Nephron progenitor cell (in vitro differentiated cells): Measurements from ENCODE around the gene RXYLT1.
A peak's percentile ranks its signal among the peaks of the same experiment; 100 is the strongest.

Experiments
- DNase-seq: peaks from one replicate; pipeline ENCODE4 v3.0.0; 2021
- H3K27ac Mint-ChIP-seq: 2 replicates; pipeline ENCODE4 v1.8.0; 2021; ENCODE audit warnings: mild to moderate bottlenecking, moderate library complexity, mixed read lengths
- H3K27me3 Mint-ChIP-seq: 2 replicates; pipeline ENCODE4 v1.8.0; 2021; ENCODE audit warnings: mild to moderate bottlenecking, low read depth, mixed read lengths; ENCODE audit not compliant: poor library complexity
- H3K36me3 Mint-ChIP-seq: 2 replicates; pipeline ENCODE4 v1.8.0; 2021; ENCODE audit warnings: low read depth, mixed read lengths
- H3K4me1 Mint-ChIP-seq: 2 replicates; pipeline ENCODE4 v1.8.0; 2021; ENCODE audit warnings: mixed read lengths
- H3K4me3 Mint-ChIP-seq: 2 replicates; pipeline ENCODE4 v1.8.0; 2021; ENCODE audit warnings: mild to moderate bottlenecking, moderate library complexity, mixed read lengths
- H3K9me3 Mint-ChIP-seq: 2 replicates; pipeline ENCODE4 v1.8.0; 2021; ENCODE audit warnings: mild to moderate bottlenecking, moderate library complexity, mixed read lengths
- TF ChIP-seq, protein P1 (sequence below): fragments of 200-600 bp; sonication (generic); IDR thresholded peaks from 2 replicates; pipeline ENCODE4 v1.5.0; 2021; ENCODE audit warnings: antibody characterized with exemption

The RXYLT1 gene

DNA sequence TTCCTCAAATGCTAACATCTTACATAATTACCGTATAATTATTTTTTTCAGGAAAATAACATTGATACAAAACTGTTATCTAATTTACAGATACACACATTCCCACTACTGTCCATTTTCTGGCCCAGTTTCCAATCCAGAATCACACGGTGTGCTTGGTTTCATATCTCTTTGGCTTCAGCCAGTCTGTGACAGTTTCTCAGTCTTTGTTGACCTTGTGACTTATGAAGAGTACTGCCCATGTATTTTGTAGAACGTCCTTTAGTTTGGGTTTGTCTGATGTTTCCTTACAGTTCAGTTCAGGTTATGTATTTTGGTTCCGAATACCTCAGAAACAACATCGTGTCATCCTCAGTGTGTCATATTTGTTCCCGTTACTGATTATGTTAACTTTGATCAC, 16.2 kb downstream of the RXYLT1 start:
- Mint-ChIP-seq H3K27ac (no peak overlapping the region), H3K9me3 (no peaks in the 10 kb centered on the region), H3K4me1 (no peaks in the 10 kb centered on the region), H3K4me3 (no peak overlapping the region), H3K27me3 (no peaks in the 10 kb centered on the region), H3K36me3 (peaks cover 22% of the 10 kb centered on the region)
- TF ChIP-seq, protein P1, sequence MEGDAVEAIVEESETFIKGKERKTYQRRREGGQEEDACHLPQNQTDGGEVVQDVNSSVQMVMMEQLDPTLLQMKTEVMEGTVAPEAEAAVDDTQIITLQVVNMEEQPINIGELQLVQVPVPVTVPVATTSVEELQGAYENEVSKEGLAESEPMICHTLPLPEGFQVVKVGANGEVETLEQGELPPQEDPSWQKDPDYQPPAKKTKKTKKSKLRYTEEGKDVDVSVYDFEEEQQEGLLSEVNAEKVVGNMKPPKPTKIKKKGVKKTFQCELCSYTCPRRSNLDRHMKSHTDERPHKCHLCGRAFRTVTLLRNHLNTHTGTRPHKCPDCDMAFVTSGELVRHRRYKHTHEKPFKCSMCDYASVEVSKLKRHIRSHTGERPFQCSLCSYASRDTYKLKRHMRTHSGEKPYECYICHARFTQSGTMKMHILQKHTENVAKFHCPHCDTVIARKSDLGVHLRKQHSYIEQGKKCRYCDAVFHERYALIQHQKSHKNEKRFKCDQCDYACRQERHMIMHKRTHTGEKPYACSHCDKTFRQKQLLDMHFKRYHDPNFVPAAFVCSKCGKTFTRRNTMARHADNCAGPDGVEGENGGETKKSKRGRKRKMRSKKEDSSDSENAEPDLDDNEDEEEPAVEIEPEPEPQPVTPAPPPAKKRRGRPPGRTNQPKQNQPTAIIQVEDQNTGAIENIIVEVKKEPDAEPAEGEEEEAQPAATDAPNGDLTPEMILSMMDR = no peak
- no peak for DNase-seq

DNA sequence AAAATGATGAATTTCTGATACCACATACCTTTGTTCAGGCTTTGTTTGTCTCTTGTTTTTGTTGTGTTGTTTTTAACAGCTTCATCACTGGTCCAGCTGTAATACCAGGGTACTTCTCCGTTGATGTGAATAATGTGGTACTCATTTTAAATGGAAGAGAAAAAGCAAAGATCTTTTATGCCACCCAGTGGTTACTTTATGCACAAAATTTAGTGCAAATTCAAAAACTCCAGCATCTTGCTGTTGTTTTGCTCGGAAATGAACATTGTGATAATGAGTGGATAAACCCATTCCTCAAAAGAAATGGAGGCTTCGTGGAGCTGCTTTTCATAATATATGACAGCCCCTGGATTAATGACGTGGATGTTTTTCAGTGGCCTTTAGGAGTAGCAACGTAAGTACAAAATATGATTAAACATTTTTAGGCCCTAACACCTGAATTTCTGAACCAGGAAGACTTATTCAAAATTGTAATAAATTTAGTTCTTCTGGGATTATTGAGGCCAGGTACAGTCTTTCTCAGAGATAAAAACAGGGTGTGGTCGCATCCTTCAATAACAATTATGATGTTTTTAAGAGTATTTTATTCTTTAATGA, 22.4 kb downstream of the RXYLT1 start:
- H3K4me3 Mint-ChIP-seq = no peak overlapping the region
- H3K27me3 Mint-ChIP-seq = no peaks in the 10 kb centered on the region
- no peaks in the 10 kb centered on the region for H3K4me1 Mint-ChIP-seq
- H3K9me3 Mint-ChIP-seq = no peaks in the 10 kb centered on the region
- H3K36me3 Mint-ChIP-seq = peaks cover 7% of the 10 kb centered on the region
- DNase-seq = no peak
- H3K27ac Mint-ChIP-seq = no peak overlapping the region
- TF ChIP-seq, protein P1 = peak; percentile 55

DNA sequence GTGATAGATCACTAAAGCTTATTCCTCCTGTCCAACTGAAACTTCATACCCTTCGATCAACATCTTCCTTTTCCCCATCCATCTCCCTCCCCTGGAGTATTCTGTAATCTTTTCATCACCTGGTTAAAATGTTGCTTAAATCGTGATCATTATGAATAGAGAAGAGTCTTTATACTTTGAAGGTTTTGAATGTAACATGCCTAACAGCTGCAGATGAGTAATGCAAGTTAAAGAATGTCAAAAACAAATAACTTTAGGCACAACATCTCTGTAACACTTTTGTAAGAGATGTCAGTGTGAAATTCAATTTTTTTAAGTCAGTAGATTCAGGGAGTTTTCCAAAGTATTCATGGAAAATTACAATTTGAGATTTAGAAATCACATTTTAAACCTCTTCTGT, 25.0 kb downstream of the RXYLT1 start:
- Mint-ChIP-seq H3K27ac (no peak overlapping the region), H3K4me3 (no peak overlapping the region)

DNA sequence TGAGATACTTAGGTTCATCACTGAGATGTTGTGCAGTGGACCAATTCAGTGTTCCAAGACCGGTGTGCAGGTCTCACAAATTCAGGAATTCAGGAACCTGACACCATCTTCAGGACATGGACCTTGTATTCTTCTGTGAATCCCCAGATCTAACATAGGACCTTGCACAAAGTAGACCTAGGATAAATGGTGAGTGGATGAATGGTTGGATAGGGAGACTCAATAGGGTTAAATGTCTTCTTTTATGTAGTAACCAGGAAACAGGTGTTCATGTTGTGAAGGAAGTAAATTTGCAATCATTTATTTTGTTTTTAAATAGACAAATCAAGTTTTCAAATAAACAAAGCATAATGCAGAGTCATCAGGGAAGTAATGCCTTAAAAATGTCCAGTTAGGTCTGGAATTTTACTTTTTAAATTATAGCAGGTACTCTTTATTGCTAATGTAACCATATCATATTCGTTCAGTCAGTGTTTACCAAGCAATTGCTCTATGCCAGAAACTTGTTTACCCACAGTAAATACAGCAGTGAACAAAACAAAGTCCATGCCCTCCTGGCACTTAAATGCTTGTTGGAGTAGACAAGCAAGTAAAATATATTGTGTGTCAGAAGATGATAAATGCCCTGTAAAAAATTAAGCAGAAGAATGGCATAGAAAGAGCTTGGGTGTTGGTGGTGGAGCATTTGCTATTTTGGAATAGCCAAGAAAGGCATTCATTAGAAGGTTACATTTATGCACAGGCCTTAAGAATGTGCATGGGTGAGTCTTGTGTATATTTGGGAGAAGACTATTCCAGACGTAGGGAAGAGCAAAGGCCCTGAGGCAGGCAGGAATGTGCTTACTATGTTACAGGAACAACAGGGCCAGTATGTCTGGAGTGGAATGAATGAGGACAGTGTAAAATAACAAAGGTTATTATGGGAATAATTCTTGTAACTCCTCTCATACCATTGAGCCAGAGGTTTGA, 26.3 kb downstream of the RXYLT1 start:
- no peak for DNase-seq
- Mint-ChIP-seq H3K27me3 (no peaks in the 10 kb centered on the region), H3K36me3 (peaks cover 7% of the 10 kb centered on the region), H3K27ac (no peak overlapping the region), H3K9me3 (no peaks in the 10 kb centered on the region), H3K4me3 (no peak overlapping the region), H3K4me1 (no peaks in the 10 kb centered on the region)
- TF ChIP-seq, protein P1 = no peak

More for the DNA sequence above, 25.0 kb downstream of the RXYLT1 start:
- H3K36me3 Mint-ChIP-seq = peaks cover 7% of the 10 kb centered on the region
- H3K4me1 Mint-ChIP-seq = no peaks in the 10 kb centered on the region
- TF ChIP-seq, protein P1 = no peak
- no peak for DNase-seq
- no peaks in the 10 kb centered on the region for H3K9me3 Mint-ChIP-seq
- no peaks in the 10 kb centered on the region for H3K27me3 Mint-ChIP-seq

DNA sequence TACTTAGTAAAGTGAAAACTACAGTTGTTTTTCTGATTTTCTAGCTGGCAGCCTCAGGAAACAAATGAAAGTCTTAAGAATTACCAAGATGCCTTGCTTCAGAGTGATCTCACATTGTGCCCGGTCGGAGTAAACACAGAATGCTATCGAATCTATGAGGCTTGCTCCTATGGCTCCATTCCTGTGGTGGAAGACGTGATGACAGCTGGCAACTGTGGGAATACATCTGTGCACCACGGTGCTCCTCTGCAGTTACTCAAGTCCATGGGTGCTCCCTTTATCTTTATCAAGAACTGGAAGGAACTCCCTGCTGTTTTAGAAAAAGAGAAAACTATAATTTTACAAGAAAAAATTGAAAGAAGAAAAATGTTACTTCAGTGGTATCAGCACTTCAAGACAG, 28.9 kb downstream of the RXYLT1 start:
- H3K27ac Mint-ChIP-seq = no peak overlapping the region
- no peaks in the 10 kb centered on the region for H3K9me3 Mint-ChIP-seq
- no peaks in the 10 kb centered on the region for H3K36me3 Mint-ChIP-seq
- TF ChIP-seq, protein P1 = no peak
- no peaks in the 10 kb centered on the region for H3K4me1 Mint-ChIP-seq
- no peak overlapping the region for H3K4me3 Mint-ChIP-seq
- no peak for DNase-seq
- H3K27me3 Mint-ChIP-seq = peaks cover 4% of the 10 kb centered on the region
